HEK293 (cell line): ENCODE measurements around the gene OOSP4B.

ENCODE experiments used
- BCL11A ChIP-seq: fragments of 450-650 bp; formaldehyde crosslinking; IDR thresholded peaks from 2 replicates; pipeline ENCODE4 v1.5.1; 2016; ENCODE audit warnings: low read depth, missing biosample characterization, missing genetic modification characterization
- ZNF146 ChIP-seq: fragments of 450-650 bp; formaldehyde crosslinking; IDR thresholded peaks from 2 replicates; pipeline ENCODE4 v1.5.1; 2016; ENCODE audit warnings: missing biosample characterization, missing genetic modification characterization
- ZNF747 ChIP-seq: fragments of 450-650 bp; formaldehyde crosslinking; IDR thresholded peaks from 2 replicates; pipeline ENCODE4 v1.5.1; 2016; ENCODE audit warnings: missing biosample characterization, missing genetic modification characterization
- TF ChIP-seq, protein P1 (sequence below): fragments of 450-650 bp; formaldehyde crosslinking; IDR thresholded peaks from 2 replicates; pipeline ENCODE4 v1.5.1; 2016; ENCODE audit warnings: missing biosample characterization, missing genetic modification characterization

DNA sequence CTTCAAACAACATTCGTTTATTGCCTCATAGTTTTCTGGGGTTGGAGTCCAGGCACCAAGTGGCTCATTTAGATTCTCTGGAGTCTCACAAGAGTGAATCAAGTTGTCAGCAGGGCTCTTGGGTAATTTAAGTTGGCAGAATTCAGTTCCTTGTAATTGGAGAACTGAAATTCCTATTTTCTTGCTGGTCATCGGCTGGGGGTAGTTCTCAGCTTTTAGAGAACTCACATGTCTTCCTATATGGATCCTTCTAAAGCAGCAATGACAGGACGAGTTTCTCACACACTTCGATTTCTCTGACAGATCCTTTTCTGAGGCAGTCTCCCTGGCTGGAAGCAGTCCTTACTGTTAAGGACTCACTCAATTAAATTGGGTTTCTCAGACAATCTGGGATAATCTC lies 17.3 kb upstream of the OOSP4B start:
- TF ChIP-seq, protein P1, sequence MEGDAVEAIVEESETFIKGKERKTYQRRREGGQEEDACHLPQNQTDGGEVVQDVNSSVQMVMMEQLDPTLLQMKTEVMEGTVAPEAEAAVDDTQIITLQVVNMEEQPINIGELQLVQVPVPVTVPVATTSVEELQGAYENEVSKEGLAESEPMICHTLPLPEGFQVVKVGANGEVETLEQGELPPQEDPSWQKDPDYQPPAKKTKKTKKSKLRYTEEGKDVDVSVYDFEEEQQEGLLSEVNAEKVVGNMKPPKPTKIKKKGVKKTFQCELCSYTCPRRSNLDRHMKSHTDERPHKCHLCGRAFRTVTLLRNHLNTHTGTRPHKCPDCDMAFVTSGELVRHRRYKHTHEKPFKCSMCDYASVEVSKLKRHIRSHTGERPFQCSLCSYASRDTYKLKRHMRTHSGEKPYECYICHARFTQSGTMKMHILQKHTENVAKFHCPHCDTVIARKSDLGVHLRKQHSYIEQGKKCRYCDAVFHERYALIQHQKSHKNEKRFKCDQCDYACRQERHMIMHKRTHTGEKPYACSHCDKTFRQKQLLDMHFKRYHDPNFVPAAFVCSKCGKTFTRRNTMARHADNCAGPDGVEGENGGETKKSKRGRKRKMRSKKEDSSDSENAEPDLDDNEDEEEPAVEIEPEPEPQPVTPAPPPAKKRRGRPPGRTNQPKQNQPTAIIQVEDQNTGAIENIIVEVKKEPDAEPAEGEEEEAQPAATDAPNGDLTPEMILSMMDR (tag by site-specific recombination), result no peak
- no peak for TF ChIP-seq ZNF146 (tag by site-specific recombination)
- no peak for TF ChIP-seq ZNF747
- no peak for TF ChIP-seq BCL11A
